Left ventricle myocardium inferior (tissue), 1 donor: Measurements from ENCODE around the gene EDEM1. TPM values are rescaled to one million over a fixed set of nuclear protein-coding genes. Genes with fewer than 3 reads are reported as not detected.
"Not testable (repeated sequence)": the region's sequence is repeated elsewhere in the genome, so short reads cannot be mapped to it uniquely, and the experiment has no call there.

Experiments
- DNase-seq: peaks from one replicate; pipeline ENCODE4 v3.0.0-alpha.2; 2020
- H3K27ac ChIP-seq: fragments of 200-600 bp; replicated peaks from 2 replicates; pipeline ENCODE4 v1.8.0; 2021
- H3K27me3 ChIP-seq: fragments of 200-600 bp; 2 replicates; pipeline ENCODE4 v1.8.0; 2021; ENCODE audit warnings: low read depth
- H3K36me3 ChIP-seq: fragments of 200-600 bp; 2 replicates; pipeline ENCODE4 v1.8.0; 2021
- H3K4me1 ChIP-seq: fragments of 200-600 bp; 2 replicates; pipeline ENCODE4 v1.8.0; 2021
- H3K4me3 ChIP-seq: fragments of 200-600 bp; 2 replicates; pipeline ENCODE4 v1.8.0; 2021; ENCODE audit warnings: mild to moderate bottlenecking, moderate library complexity
- H3K9me3 ChIP-seq: fragments of 200-600 bp; replicated peaks from 2 replicates; pipeline ENCODE4 v1.8.0; 2021
- intact Hi-C: fragments of 100-400 bp; cut with micrococcal nuclease; formaldehyde crosslinking; loops from one replicate; pipeline ENCODE4 v1.11.0; 2022
- total RNA-seq: library from RNA; stranded (reverse); fragmentation: NEBNext Ultra II Directional; extraction: Animal tissue kit (Norgen Biotek cat#: 25700); gene quantifications from one replicate; pipeline ENCODE4 v1.2.1, GENCODE V29; 2021
- TF ChIP-seq, protein P1 (sequence below): fragments of 200-600 bp; IDR thresholded peaks from 2 replicates; pipeline ENCODE4 v1.8.0; 2021; ENCODE audit warnings: antibody characterized with exemption, mild to moderate bottlenecking, borderline replicate concordance
- donor health status: DM: no; HTN: yes; CAD: no; lungs with severe emphysema.

Gene EDEM1
- total RNA-seq, 1 donor from 2014 or later: 7.9 TPM

DNA sequence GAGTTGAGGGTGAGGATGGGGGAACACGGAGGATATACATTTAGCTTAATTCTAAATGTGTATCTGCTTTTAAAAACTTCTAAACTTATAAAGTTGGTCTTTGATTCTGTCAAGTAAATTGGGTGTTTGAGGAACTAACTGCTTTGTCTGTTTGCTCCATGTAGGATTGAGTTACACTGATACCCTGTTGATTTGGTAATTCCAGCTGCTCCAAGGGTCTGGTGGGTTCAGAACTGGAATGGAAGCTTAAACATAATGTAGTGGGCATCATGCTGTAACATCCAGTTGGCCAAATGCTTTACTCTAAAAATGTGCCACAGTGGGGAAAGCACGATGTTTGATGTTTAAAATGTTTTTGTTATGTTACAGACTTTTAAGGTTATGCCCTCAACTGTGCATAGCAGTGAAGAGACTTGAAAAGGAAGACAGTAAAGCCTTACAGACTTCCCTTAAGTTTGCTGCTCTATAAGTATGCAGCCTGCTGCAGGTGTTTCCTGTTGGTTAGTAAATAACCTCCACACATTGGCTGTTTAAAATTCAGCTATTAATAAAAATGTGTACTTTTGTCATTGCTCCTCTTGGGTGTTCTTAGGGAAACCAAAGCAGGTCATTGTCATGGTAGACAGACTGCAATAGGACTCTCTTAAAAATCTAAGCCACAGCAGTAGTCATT lies 5.9 kb upstream of the EDEM1 start:
- TF ChIP-seq, protein P1, sequence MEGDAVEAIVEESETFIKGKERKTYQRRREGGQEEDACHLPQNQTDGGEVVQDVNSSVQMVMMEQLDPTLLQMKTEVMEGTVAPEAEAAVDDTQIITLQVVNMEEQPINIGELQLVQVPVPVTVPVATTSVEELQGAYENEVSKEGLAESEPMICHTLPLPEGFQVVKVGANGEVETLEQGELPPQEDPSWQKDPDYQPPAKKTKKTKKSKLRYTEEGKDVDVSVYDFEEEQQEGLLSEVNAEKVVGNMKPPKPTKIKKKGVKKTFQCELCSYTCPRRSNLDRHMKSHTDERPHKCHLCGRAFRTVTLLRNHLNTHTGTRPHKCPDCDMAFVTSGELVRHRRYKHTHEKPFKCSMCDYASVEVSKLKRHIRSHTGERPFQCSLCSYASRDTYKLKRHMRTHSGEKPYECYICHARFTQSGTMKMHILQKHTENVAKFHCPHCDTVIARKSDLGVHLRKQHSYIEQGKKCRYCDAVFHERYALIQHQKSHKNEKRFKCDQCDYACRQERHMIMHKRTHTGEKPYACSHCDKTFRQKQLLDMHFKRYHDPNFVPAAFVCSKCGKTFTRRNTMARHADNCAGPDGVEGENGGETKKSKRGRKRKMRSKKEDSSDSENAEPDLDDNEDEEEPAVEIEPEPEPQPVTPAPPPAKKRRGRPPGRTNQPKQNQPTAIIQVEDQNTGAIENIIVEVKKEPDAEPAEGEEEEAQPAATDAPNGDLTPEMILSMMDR: no peak
- Histone ChIP-seq H3K9me3 (no peaks in the 10 kb centered on the region), H3K4me1 (peaks cover 30% of the 10 kb centered on the region), H3K36me3 (peaks cover 54% of the 10 kb centered on the region), H3K27ac (no peak overlapping the region), H3K27me3 (no peaks in the 10 kb centered on the region), H3K4me3 (no peak overlapping the region)
- intact Hi-C loops: no loop called here
- DNase-seq: no peak

DNA sequence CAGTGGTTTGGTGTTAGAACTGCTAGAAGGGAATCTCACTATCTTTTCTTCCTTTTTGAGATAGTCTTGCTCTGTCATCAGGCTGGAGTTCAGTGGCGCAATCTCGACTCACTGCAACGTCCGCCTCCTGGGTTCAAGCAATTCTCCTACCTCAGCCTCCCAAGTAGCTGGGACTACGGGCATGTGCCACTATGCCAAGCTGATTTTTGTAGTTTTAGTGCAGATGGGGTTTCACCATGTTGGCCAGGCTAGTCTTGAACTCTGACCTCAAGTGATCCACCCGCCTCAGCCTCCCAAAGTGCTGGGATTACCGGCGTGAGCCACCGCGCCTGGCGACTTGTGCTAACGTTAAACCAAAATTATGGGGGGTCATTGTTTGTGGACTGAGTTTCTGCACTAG lies 3.8 kb upstream of the EDEM1 start:
- DNase-seq, intact Hi-C loops, H3K27me3 ChIP-seq, H3K4me3 ChIP-seq, H3K9me3 ChIP-seq: not testable (repeated sequence)
- Histone ChIP-seq H3K36me3 (peaks cover 37% of the 10 kb centered on the region), H3K4me1 (peaks cover 41% of the 10 kb centered on the region), H3K27ac (peak overlapping the region; percentile 65)

DNA sequence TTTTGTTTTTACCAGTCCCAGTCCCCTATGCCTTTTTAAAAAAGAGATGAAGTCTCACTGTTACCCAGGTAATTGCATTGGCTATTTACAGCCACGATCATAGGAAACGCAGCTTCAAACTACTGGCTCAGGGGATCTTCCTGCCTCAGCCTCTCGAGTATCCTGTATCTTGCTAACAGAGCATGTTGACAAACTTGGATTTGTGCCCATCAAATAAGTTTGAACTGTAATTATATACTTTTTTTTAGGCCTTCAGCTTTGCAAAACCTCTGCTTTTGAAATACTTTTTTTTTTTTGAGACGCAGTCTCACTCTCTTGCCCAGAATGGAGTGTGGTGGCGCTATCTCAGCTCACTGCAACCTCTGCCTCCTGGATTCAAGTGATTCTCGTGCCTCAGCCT lies 3.0 kb upstream of the EDEM1 start:
- intact Hi-C loops: no loop called here
- Histone ChIP-seq H3K9me3 (no peaks in the 10 kb centered on the region), H3K4me3 (no peak overlapping the region), H3K4me1 (peaks cover 49% of the 10 kb centered on the region), H3K27me3 (no peaks in the 10 kb centered on the region), H3K36me3 (peaks cover 29% of the 10 kb centered on the region), H3K27ac (peak overlapping the region; percentile 65)
- DNase-seq: no peak
- TF ChIP-seq, protein P1: no peak

DNA sequence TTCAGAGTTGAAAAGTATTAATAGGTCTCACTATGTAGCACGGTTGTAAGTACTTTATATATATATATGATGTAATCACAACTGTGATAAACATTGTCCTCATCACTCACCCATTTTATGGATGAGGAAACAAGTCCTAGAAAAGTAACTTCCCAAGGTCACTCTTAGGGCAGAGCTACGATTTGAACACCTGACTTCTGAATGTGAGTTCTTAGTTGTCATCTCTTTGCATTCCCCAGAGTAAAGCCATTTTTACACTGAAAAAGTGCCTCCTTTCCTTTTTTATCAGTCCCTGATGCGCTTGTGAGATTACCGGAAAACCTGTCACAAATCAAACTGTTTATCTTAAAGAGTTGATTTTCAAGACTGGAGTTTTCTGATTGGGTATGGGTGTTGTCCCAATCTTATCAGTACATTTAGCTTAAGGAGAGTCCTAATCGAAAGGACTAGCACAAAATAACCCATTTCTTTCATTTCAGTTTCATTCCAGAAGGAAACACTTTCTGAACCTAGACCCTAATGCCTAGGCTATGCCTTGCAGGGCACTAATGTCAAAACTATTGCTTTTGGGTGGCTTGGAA lies 2.3 kb upstream of the EDEM1 start:
- TF ChIP-seq, protein P1: no peak
- Histone ChIP-seq H3K36me3 (peaks cover 22% of the 10 kb centered on the region), H3K4me3 (no peak overlapping the region), H3K27me3 (no peaks in the 10 kb centered on the region), H3K9me3 (no peaks in the 10 kb centered on the region), H3K4me1 (peaks cover 56% of the 10 kb centered on the region), H3K27ac (no peak overlapping the region)
- no peak for DNase-seq
- intact Hi-C loops: no loop called here

DNA sequence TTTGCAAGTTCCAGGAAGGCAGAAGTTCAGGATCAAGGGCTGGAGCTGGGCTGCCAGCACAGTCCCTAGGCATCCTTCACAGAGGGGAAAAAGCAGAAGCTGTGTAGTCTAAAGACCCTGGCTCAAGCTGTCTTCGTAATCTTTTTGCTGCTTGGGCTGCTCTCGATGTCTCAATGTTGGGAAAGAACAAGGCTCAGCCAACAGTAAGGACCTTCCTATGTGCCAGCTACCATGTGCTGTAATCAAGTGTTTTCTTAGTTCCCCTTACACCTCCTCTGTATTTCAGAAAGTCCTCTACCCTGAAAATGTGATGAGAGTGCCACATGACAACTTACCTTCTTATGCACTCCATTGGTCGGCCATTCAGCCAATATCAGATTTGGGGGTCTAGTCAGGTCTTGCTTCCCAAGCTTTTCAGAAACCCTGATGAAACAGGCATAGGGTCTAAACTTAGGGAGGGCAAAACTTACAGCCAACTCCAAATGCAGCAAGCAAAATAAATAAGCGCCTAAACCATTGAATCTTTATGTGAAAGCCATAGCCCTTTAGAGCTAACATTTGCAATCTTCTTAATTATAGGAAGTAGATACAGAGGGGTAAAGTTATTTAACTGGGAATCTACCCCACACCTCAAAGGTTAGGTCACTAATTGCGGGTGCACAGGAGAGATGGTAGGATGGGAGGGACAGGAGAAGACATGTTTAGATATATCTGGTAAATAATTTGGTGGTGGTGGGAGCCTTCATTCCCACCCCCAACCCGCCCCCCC lies 1.2 kb upstream of the EDEM1 start:
- Histone ChIP-seq H3K9me3 (no peaks in the 10 kb centered on the region), H3K27me3 (no peaks in the 10 kb centered on the region), H3K4me1 (peaks cover 61% of the 10 kb centered on the region), H3K27ac (peak overlapping the region; percentile 97), H3K4me3 (peak overlapping the region; percentile 95), H3K36me3 (peaks cover 11% of the 10 kb centered on the region)
- no peak for DNase-seq
- TF ChIP-seq, protein P1: no peak
- intact Hi-C loops: no loop called here

DNA sequence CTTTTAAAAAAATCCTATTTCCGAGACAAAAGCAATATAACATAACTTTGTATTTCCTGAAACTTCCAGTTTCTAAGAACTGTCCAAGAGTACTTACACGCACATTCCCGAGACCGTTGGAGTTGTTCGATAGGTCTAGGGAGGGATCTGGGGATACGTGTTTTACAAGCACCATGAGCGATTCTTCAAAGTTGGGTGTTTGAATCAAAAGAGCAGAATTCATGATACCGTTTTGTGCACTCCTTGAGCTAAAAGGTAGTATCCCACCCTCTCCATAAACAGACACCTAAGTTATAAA lies 700 bp upstream of the EDEM1 start:
- no peaks in the 10 kb centered on the region for H3K27me3 ChIP-seq
- peaks cover 62% of the 10 kb centered on the region for H3K4me1 ChIP-seq
- no peak for DNase-seq
- TF ChIP-seq, protein P1: no peak
- intact Hi-C loops: no loop called here
- H3K27ac ChIP-seq: peak overlapping the region; percentile 97
- H3K9me3 ChIP-seq: no peaks in the 10 kb centered on the region
- H3K4me3 ChIP-seq: peak overlapping the region; percentile 95
- peaks cover 6% of the 10 kb centered on the region for H3K36me3 ChIP-seq
